Inflammatory macrophage treated with lipopolysaccharide for 4 hours (primary cell): ENCODE data around the gene OPN1SW.
A peak's percentile ranks its signal among the peaks of the same experiment; 100 is the strongest.

ENCODE experiments used
- DNase-seq: peaks from one replicate; pipeline ENCODE4 v3.0.0-alpha.2; 2020

Gene OPN1SW

GRCh38 chr7:128792471-128793180 is 17.0 kb upstream of the OPN1SW start:
- DNase-seq, result no peak

GRCh38 chr7:128791972-128792327 is 16.4 kb upstream of the OPN1SW start:
- no peak for DNase-seq

- DNase-seq, result peak; percentile 53
Measured at GRCh38 chr7:128791121-128791971, 15.8 kb upstream of the OPN1SW start, which contains the start of gene CCDC136. TSS of gene CCDC136 (plus strand) at chr7:128791968. CDS start at chr7:128792412, 444 bp downstream.

GRCh38 chr7:128790315-128791041 is 14.9 kb upstream of the OPN1SW start:
- DNase-seq, result no peak

- no peak for DNase-seq
Measured at GRCh38 chr7:128788446-128789412, 13.1 kb upstream of the OPN1SW start.

- DNase-seq, result peak; percentile 24
Measured at GRCh38 chr7:128785738-128786137, 10.1 kb upstream of the OPN1SW start.

- no peak for DNase-seq
Measured at GRCh38 chr7:128783143-128783861, 7.7 kb upstream of the OPN1SW start.

GRCh38 chr7:128781851-128782250 is 6.3 kb upstream of the OPN1SW start:
- no peak for DNase-seq

GRCh38 chr7:128781126-128781525 is 5.5 kb upstream of the OPN1SW start:
- no peak for DNase-seq

- DNase-seq, result no peak
Measured at GRCh38 chr7:128778946-128779345, 3.4 kb upstream of the OPN1SW start.

GRCh38 chr7:128777156-128778123 is 1.8 kb upstream of the OPN1SW start:
- DNase-seq, result no peak

- DNase-seq, result no peak
Measured at GRCh38 chr7:128774921-128775320, 673 bp downstream of the OPN1SW start.

- DNase-seq, result no peak
Measured at GRCh38 chr7:128774029-128774689, 1.4 kb downstream of the OPN1SW start.

GRCh38 chr7:128773604-128774003 is 2.0 kb downstream of the OPN1SW start:
- DNase-seq, result no peak

- no peak for DNase-seq
Measured at GRCh38 chr7:128770233-128770632, 5.4 kb downstream of the OPN1SW start.

GRCh38 chr7:128767475-128768110 is 8.0 kb downstream of the OPN1SW start:
- DNase-seq, result no peak

- DNase-seq, result no peak
Measured at GRCh38 chr7:128763541-128763940, 12.1 kb downstream of the OPN1SW start.

- peak; percentile 77 for DNase-seq
Measured at GRCh38 chr7:128759242-128759641, 16.4 kb downstream of the OPN1SW start.

GRCh38 chr7:128758553-128758952 is 17.0 kb downstream of the OPN1SW start:
- no peak for DNase-seq
